Measurements from ENCODE around the gene KY.

GRCh38 chr3:134603480-134603879 is 47.3 kb downstream of the KY start:
- no peak for TF ChIP-seq CTCF (optimal IDR thresholded peaks at IDR 0.05 in 1 of 3, IDR thresholded peaks at IDR 0.05 in 1 of 3, conservative IDR thresholded peaks at IDR 0.05 in 1 of 3; ENCODE audit: extremely low read depth in 1 of 3, insufficient read depth in 2 of 3, low read length in 3 of 3)
- no peak for TF ChIP-seq EZH2 (IDR thresholded peaks at IDR 0.05; ENCODE audit: low read length)

Data from keratinocyte (primary cell).